ACHN (cell line): ENCODE data around the gene CYFIP2.
A peak's percentile ranks its signal among the peaks of the same experiment; 100 is the strongest.

ENCODE experiments used
- DNase-seq: peaks from one replicate; pipeline ENCODE4 v3.0.0-alpha.2; 2015
- in situ Hi-C: cut with HindIII; loops from 2 replicates; pipeline ENCODE4 v1.10.0; 2017; ENCODE audit warnings: low sequenced_read_pairs, low pct_ligation_motif_present, low pct_unique_long_range_greater_than_20kb

Gene CYFIP2

DNA sequence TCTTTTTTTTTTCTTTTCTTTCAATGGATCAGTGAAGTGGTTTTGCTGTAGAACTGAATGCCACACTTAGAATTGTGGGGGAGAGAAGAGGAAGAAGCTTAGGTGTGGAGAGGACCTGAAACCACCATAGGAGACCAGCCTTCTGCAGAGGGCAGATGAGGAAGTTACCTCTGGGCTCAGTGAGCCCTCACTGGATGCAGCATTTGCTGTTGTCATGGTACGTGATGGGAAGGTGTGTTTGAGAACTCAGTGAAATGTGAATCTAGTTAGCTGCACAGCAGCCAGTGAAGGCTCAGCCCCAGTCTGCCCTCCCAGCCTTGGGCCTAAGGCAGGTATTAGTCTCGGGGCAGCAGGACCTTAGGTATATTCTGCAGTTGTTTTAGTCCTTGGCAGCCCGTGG is 17.5 kb downstream of the CYFIP2 start:
- in situ Hi-C loops, result no loop called here
- DNase-seq, result no peak

DNA sequence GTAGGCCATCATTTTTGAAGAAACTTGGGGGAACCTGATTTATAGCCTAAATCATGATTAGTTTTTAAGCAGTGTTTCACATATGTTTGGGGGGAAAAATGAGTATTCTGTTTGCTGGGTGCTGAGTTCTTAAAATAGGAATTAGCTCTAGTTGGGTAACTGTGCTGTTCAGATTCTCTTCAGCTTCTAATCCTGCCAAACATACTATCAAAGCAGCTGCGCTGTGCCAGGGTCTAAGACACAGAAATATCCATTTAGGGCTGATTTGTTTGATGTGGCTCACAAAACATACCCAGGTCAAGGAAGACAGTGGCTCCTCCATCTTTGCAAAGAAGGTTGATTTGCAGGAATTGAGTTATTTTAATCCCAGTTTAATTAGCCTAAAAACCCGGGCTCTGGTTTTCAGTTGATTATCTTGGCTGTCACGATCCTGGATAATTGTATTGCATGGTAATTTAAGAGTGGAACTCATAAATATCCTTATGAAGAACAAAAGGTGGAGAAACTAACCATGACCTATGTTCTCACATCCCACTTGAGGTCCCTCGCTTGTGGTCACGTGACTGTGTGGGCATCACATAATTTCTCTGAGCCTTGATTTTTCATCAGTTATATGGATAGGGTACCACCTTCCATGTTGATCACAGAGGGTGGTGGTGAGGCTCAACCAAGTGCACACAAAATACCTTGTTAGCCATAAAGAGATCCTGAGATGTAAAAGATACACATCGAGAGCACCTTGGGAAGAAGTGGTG is 18.7 kb downstream of the CYFIP2 start:
- DNase-seq, result no peak
- in situ Hi-C loops, result no loop called here

DNA sequence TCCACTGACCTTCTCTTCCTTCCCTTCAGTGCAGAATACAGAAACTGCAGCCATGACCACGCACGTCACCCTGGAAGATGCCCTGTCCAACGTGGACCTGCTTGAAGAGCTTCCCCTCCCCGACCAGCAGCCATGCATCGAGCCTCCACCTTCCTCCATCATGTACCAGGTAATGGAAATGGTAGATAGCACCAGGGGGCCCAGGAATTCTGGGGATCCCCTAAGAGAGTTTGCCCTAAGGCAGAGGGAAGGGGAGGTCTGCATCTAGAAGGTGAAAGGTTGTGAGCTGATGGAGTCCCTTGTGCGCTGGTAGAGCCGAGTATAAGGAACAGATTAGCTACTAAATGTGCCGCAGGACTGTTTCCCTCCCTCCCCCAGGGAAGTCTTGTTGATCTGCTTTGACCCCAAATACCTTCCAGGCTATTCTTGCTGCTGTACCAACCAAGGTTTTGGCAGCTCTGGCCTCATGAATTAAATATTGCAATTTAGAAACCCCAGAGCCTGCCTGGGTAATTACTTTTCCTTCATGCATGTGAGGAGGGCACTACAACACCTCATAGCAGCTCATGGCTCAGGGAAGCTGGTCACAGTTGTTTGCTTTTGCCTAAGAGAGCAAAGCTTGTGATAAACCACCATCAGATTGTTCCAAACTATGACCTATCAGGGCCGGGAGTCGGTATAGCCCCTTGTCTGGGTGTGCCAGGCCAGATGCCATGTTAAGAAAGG is 19.6 kb downstream of the CYFIP2 start:
- DNase-seq, result no peak
- in situ Hi-C loops, result no loop called here

GRCh38 chr5:157286761-157287211 is 20.9 kb downstream of the CYFIP2 start:
- DNase-seq, result no peak
- in situ Hi-C loops, result no loop called here

DNA sequence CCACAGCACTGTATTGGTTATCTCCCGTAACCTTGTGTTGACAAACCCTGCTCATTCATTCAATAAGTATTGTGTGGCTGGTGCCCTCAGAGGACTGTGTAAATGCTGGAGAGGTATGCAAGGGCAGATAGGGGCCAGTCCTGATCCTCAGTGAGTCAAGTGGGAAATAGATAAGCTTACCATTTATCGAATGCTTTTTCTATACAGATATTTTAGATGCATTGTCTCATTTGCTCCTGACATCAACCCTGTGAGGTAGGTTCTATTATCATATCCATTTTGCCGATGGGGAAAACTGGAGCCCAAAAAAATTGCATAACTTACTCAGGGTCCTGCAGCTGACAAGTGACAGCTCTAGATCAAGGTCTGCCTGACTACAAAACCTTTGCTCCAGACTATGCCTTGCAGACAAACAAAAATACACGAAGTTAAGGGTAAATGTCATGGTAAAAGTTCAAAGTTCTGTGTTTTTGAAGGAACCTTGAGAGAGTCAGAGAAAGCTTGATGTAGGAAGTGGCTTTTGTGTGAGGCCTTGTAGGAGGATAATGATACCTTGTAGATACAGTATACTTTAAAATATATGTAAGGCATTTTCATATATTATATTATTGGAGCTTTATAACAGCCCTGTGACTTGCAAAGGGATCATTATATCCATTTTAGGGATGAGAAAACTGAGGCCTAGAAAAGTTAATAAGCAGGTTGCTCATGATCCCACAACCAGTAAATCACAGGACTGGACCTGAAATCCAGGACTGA is 22.7 kb downstream of the CYFIP2 start:
- in situ Hi-C loops, result no loop called here

GRCh38 chr5:157289164-157289819 is 23.4 kb downstream of the CYFIP2 start:
- DNase-seq, result no peak
- in situ Hi-C loops, result no loop called here

More for the DNA sequence above, 22.7 kb downstream of the CYFIP2 start:
- DNase-seq, result no peak

GRCh38 chr5:157290156-157290980 is 24.4 kb downstream of the CYFIP2 start:
- in situ Hi-C loops, result no loop called here
- DNase-seq, result peak; percentile 83

DNA sequence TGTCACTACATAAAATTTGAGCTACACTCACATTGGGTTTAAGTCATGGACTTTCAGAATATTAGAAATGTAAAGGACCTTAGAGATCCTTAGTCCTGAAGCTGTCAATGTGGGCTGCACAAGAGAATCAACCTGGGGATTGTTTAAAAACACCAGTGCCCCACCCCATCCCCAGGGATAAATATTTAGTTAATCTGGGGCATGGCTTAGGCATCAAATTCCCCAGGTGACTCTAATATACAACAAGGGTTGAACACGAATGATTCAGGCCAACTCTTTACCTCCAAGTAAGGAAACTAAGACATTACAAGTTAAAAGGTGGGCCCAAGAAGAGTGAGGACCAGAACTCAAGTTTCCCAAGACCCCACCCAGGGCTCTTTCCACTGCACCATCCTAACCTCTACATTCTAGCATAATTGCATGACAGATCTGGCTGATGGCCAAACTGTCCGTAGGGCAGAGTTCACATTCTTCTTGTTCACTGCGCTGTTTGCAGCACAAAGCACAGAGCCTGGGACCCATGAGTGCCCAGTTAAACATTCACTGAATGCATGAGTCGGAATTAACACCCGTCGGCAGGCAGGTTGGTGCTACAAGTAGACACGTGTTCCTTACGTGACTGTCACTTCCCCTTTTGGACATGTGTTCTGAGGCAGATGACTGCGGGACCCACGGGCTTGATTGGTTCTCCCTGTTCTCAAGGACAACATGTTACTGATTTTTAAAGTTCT is 25.2 kb downstream of the CYFIP2 start:
- in situ Hi-C loops, result no loop called here
- DNase-seq, result peak; percentile 96

GRCh38 chr5:157292599-157292998 is 26.7 kb downstream of the CYFIP2 start:
- no peak for DNase-seq
- in situ Hi-C loops, result no loop called here

GRCh38 chr5:157294407-157295091 is 28.6 kb downstream of the CYFIP2 start:
- in situ Hi-C loops, result no loop called here
- no peak for DNase-seq

DNA sequence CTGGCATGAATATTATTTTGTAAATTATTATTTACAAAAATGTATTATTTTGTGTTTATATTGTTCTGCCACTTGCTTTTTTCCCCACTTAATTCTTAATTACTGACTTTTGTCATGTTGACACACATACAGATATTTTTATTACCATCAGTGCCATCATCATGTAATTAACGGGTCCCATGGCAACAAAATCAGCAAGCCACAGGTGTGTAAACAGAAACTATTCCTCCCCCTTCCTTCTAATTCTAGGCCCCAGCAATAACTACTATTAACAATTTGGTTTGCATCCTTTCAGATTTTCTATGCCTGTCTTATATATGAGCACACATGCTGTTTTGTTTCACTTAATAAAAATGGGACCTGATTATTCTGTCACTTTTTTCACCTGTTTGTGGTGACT is 29.3 kb downstream of the CYFIP2 start:
- no peak for DNase-seq
- in situ Hi-C loops, result no loop called here

DNA sequence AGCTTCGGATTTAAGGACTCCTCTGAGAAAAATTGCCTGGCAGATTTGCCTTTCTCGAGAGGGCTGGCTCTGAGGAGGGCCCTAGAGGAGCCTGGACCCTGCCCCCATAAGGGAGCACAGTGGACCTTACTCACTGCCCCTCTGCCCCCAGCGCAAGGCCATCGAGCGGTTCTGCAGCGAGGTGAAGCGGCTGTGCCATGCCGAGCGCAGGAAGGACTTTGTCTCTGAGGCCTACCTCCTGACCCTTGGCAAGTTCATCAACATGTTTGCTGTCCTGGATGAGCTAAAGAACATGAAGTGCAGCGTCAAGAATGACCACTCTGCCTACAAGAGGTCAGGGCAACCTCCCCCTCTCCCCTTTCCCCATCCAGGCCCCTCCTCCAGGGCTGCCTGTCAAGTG is 34.6 kb downstream of the CYFIP2 start:
- in situ Hi-C loops, result no loop called here
- no peak for DNase-seq

GRCh38 chr5:157301066-157301465 is 35.1 kb downstream of the CYFIP2 start:
- DNase-seq, result no peak
- in situ Hi-C loops, result no loop called here

- in situ Hi-C loops, result no loop called here
- no peak for DNase-seq
These were observed 37.1 kb downstream of the CYFIP2 start for GRCh38 chr5:157303023-157303422.

- in situ Hi-C loops, result no loop called here
- DNase-seq, result no peak
These were observed 37.9 kb downstream of the CYFIP2 start for GRCh38 chr5:157303667-157304327.

DNA sequence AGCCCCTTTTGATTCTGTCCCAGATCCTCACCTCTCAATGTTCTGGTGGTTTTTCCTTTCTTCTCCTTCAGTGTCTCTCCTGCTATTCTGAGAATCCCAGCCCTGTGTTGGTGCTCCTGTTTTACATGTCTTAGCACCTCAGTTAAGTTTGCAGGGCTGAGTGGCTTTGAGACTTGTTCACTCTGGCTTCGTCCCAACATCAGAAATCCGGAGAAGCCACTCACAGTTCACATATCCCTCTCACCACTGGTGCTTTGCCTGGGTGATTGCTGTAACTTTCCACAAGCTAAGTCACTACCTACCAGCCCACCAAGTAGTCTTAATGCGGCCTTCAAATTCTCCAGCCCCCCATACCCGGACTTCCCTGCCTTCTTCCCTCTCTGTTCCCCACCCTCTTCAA is 40.2 kb downstream of the CYFIP2 start:
- no peak for DNase-seq
- in situ Hi-C loops, result no loop called here
